K562 (cell line): Measurements from ENCODE around the gene RNASET2. TPM values are rescaled to one million over a fixed set of nuclear protein-coding genes. Genes with fewer than 3 reads are reported as not detected.

Experiments used
- ATAC-seq: fragments of 200-7000 bp; cut with Tn5 transposase; 3 replicates; pipeline ENCODE4 v1.9.1; 2020; ENCODE audit warnings: moderate library complexity
- BruUV-seq: library from RNA; stranded (reverse); fragments of 400-500 nt; replicated peaks from 2 replicates; lab custom pipeline; 2021; lab: Mats Ljungman, UMichigan
- CTCF ChIA-PET: fragments of 300-600 bp; formaldehyde crosslinking; extraction: SDS; loops from one replicate; lab custom pipeline; 2021; ENCODE audit warnings: low intra/inter-chr PET ratio; lab: Yijun Ruan, JAX
- POLR2A ChIA-PET: fragments of 300-600, 350-650 bp; sonication (Branson Sonifier 250); formaldehyde crosslinking; extraction: SDS; loops from one replicate; lab custom pipeline; 2021; ENCODE audit warnings: antibody characterized with exemption, inconsistent platforms; lab: Yijun Ruan, JAX
- DNase-seq, 4 experiments: peaks; one replicate each; pipeline versions ENCODE4 v3.0.0 to v3.0.0-alpha.2; 2011 to 2018; ENCODE audit warnings: low spot score in 3 of 4, mixed read lengths in 3 of 4; ENCODE audit errors: extremely low read depth in 1 of 4
- FAIRE-seq: peaks from 2 replicates; lab custom pipeline; 2011; peaks lifted over from hg19 to GRCh38; lab: Jason Lieb, UNC
- H2AFZ ChIP-seq: 2 replicates; pipeline ENCODE4 v1.6.0; 2011; ENCODE audit warnings: low read depth, low read length, control low read depth, inconsistent platforms
- H3K27ac ChIP-seq: fragments of 200-600 bp; 3 replicates; pipeline ENCODE4 v1.8.0; 2011; ENCODE audit warnings: low read depth, mild to moderate bottlenecking, control low read depth, inconsistent platforms, low read length, moderate library complexity, mixed read lengths; ENCODE audit errors: extremely low read depth
- H3K27me3 ChIP-seq, 2 experiments: fragments of 300-600 bp in 1 of 2; 2 replicates in 1 of 2; 3 replicates in 1 of 2; pipeline versions ENCODE4 v1.6.0 to v1.8.0; 2011; ENCODE audit warnings: inconsistent platforms in 2 of 2, low read length in 2 of 2, mild to moderate bottlenecking in 1 of 2, mixed read lengths in 1 of 2, moderate library complexity in 1 of 2; ENCODE audit not compliant: control insufficient read depth in 2 of 2, insufficient read depth in 2 of 2
- H3K36me3 ChIP-seq: fragments of 300-600 bp; 3 replicates; pipeline ENCODE4 v1.8.0; 2011; ENCODE audit warnings: mild to moderate bottlenecking, low read length, inconsistent platforms; ENCODE audit not compliant: control insufficient read depth, insufficient read depth
- H3K4me1 ChIP-seq, 2 experiments: fragments of 200-600 bp in 1 of 2; replicated peaks in 1 of 2; 2 replicates in 1 of 2; 3 replicates in 1 of 2; pipeline versions ENCODE4 v1.5.1 to v1.8.0; 2011; ENCODE audit warnings: inconsistent platforms in 2 of 2, low read length in 2 of 2, mild to moderate bottlenecking in 1 of 2, mixed read lengths in 1 of 2, moderate library complexity in 1 of 2; ENCODE audit not compliant: control insufficient read depth in 2 of 2, insufficient read depth in 2 of 2
- H3K4me2 ChIP-seq: 2 replicates; pipeline ENCODE4 v1.6.1; 2011; ENCODE audit warnings: low read length, control low read depth, inconsistent platforms, mixed read lengths; ENCODE audit not compliant: insufficient read depth
- H3K4me3 ChIP-seq: fragments of 200-600 bp; sonication (generic), shearing (Covaris generic); 2 replicates; pipeline ENCODE4 v1.5.1; 2016; ENCODE audit warnings: control low read depth, inconsistent platforms
- H3K79me2 ChIP-seq: fragments of 200-600 bp; 3 replicates; pipeline ENCODE4 v1.8.0; 2011; ENCODE audit warnings: low read length, inconsistent platforms; ENCODE audit not compliant: control insufficient read depth, insufficient read depth
- H3K9ac ChIP-seq, 2 experiments: 2 replicates each; pipeline versions ENCODE4 v1.6.0 to v1.6.1; 2011; ENCODE audit warnings: low read depth in 2 of 2, low read length in 2 of 2, control low read depth in 1 of 2, inconsistent platforms in 1 of 2, mild to moderate bottlenecking in 1 of 2, mixed read lengths in 1 of 2; ENCODE audit not compliant: insufficient read depth in 1 of 2
- H3K9me1 ChIP-seq: one replicate; pipeline ENCODE4 v1.6.0; 2011; ENCODE audit warnings: inconsistent platforms, mild to moderate bottlenecking, low read length, moderate library complexity; ENCODE audit not compliant: control insufficient read depth, insufficient read depth
- H3K9me3 ChIP-seq: replicated peaks from 2 replicates; pipeline ENCODE4 v1.5.1; 2011; ENCODE audit warnings: low read depth, low read length, inconsistent platforms; ENCODE audit not compliant: control insufficient read depth, insufficient read depth
- H4K20me1 ChIP-seq: replicated peaks from 2 replicates; pipeline ENCODE4 v1.6.1; 2011; ENCODE audit warnings: low read length, inconsistent platforms, mixed read lengths; ENCODE audit not compliant: control insufficient read depth, insufficient read depth
- NR1H2 ChIP-seq: sonication (generic); formaldehyde crosslinking; IDR thresholded peaks from 2 replicates; pipeline ENCODE4 v1.4.0; 2020; ENCODE audit warnings: mild to moderate bottlenecking, missing genetic modification reagents
- NR2C1 ChIP-seq, 2 experiments: fragments of 450-650 bp; IDR thresholded peaks; 2 replicates each; pipeline ENCODE4 v1.6.1; 2017; ENCODE audit warnings: mild to moderate bottlenecking in 2 of 2, antibody characterized with exemption in 1 of 2, inconsistent platforms in 1 of 2, missing compliant biosample characterization in 1 of 2, missing genetic modification characterization in 1 of 2
- PPARD ChIP-seq: fragments of 250-450 bp; sonication (Bioruptor Pico); IDR thresholded peaks from 2 replicates; pipeline ENCODE4 v1.8.0; 2022; ENCODE audit warnings: inconsistent platforms, mild to moderate bottlenecking, moderate library complexity
- SMARCA4 ChIP-seq: fragments of 450-650 bp; IDR thresholded peaks from 2 replicates; pipeline ENCODE4 v1.6.1; 2016
- WGBS: fragments of 100-300 bp; shearing (Covaris generic); methylation state at CpG from one replicate; pipeline ENCODE4 v1.1.6; 2016; ENCODE audit warnings: low coverage, mixed read lengths; ENCODE audit not compliant: insufficient coverage; ENCODE audit errors: missing lambda C conversion rate; 5-methylcytosine and 5-hydroxymethylcytosine counted together
- in situ Hi-C: fragments of 300-500 bp; cut with MboI; formaldehyde crosslinking; loops from 4 replicates; pipeline ENCODE4 v1.15.0; 2018; ENCODE audit warnings: inconsistent platforms, mixed read lengths
- intact Hi-C: fragments of 100-400 bp; cut with micrococcal nuclease; formaldehyde crosslinking; loops from 2 replicates; pipeline ENCODE4 v1.14.2; 2022
- polyA plus RNA-seq, 8 experiments: library from polyadenylated mRNA; depleted of rRNA in 4 of 8; stranded (reverse) in 5 of 8; unstranded in 3 of 8; fragments of >200 nt; fragmentation: Nextera tagmentation in 2 of 8; fragmentation: Illumina TruSeq in 1 of 8; extraction: Ambion mirVana in 2 of 8; extraction: Trizol in 1 of 8; gene quantifications; 2 replicates each; pipeline versions ENCODE4 v1.2.1 to v1.2.3, GENCODE V29; 2011 to 2014; ENCODE audit warnings: inconsistent platforms in 1 of 8, missing spikeins in 1 of 8
- total RNA-seq, 7 experiments: library from RNA; depleted of rRNA in 6 of 7; stranded (reverse); fragments of >200 nt in 6 of 7; fragmentation: Illumina TruSeq in 2 of 7; extraction: Trizol in 2 of 7; gene quantifications; 2 replicates each; pipeline versions ENCODE4 v1.2.1 to v1.2.3, GENCODE V29; 2011 to 2021; ENCODE audit warnings: low replicate concordance in 1 of 7
- TF ChIP-seq, protein P1 (sequence below): fragments of 250-450 bp; sonication (Bioruptor Pico); IDR thresholded peaks from 2 replicates; pipeline ENCODE4 v1.9.0; 2021; ENCODE audit warnings: mild to moderate bottlenecking, inconsistent platforms
- TF ChIP-seq, protein P2 (sequence below), 2 experiments: fragments of 450-650 bp in 1 of 2; sonication (generic) in 1 of 2; formaldehyde crosslinking in 1 of 2; IDR thresholded peaks; 2 replicates each; pipeline versions ENCODE4 v1.7.1 to v1.9.0; 2016 to 2022; ENCODE audit warnings: inconsistent platforms in 1 of 2, mild to moderate bottlenecking in 1 of 2, missing genetic modification reagents in 1 of 2
- TF ChIP-seq, protein P3 (sequence below): sonication (generic); formaldehyde crosslinking; IDR thresholded peaks from 2 replicates; pipeline ENCODE4 v1.4.0; 2020; ENCODE audit warnings: mild to moderate bottlenecking, missing genetic modification reagents

RNASET2 gene
- total and polyA plus RNA-seq, 9 of the 15 experiments (the other 6 are each of a cell fraction or from before 2014, with no cell fraction given), result 7.4 to 141 (median 91.3) TPM

DNA sequence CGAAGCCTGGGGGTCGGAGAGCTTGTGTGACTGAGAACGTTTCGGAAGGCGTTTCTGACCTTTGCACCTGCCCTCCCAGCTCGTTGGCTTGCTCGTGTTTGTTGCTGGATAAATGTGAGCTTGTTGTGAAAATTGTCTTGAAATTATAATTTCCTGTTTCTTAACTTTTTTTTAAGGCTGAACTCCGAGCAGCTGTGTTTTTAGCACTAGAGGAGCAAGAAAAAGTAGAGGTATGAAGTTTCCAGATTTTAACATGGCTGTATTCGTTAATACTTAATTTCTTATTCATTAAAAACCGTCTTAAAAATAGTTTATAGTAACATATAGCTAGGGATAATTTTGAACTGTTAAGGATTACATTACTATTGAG, 43.5 kb upstream of the RNASET2 start:
- in situ Hi-C loops (no loop called here), intact Hi-C loops (loop anchor here (2.0 to 5.0 kb wide), 3 partner anchors 42 to 142 kb away; partner anchors contain the start of gene RNASET2)
- Histone ChIP-seq H3K27ac (peak overlapping the region; percentile 87), H2AFZ (peak overlapping the region; percentile 96), H3K4me3 (peak overlapping the region; percentile 95), H3K4me1 (peaks cover 20 to 30% of the 10 kb centered on the region in 2 experiments; a peak in 4 of 5 replicates), H3K9ac (peak overlapping the region; percentile 76 to 98), H3K4me2 (peak overlapping the region; percentile 84), H3K27me3 (no peaks in the 10 kb centered on the region), H4K20me1 (peaks cover 6% of the 10 kb centered on the region), H3K36me3 (peaks cover 68% of the 10 kb centered on the region), H3K79me2 (peaks cover 94% of the 10 kb centered on the region), H3K9me1 (no peaks in the 10 kb centered on the region), H3K9me3 (no peaks in the 10 kb centered on the region)
- no TSS peak for BruUV-seq
- WGBS, result 0% methylated on average over 10 of the region's 10 CpGs
- no peak for FAIRE-seq
- DNase-seq, result no peak
- ChIA-PET POLR2A (interaction anchor here (0.9 to 2.5 kb wide), 5 partner anchors 12 to 45 kb away, joined by 3 to 8 read pairs (median 3); partner anchors contain the start of gene RNASET2), CTCF (no interaction called here)
- no peak for ATAC-seq
- TF ChIP-seq, protein P1, sequence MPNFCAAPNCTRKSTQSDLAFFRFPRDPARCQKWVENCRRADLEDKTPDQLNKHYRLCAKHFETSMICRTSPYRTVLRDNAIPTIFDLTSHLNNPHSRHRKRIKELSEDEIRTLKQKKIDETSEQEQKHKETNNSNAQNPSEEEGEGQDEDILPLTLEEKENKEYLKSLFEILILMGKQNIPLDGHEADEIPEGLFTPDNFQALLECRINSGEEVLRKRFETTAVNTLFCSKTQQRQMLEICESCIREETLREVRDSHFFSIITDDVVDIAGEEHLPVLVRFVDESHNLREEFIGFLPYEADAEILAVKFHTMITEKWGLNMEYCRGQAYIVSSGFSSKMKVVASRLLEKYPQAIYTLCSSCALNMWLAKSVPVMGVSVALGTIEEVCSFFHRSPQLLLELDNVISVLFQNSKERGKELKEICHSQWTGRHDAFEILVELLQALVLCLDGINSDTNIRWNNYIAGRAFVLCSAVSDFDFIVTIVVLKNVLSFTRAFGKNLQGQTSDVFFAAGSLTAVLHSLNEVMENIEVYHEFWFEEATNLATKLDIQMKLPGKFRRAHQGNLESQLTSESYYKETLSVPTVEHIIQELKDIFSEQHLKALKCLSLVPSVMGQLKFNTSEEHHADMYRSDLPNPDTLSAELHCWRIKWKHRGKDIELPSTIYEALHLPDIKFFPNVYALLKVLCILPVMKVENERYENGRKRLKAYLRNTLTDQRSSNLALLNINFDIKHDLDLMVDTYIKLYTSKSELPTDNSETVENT (CRISPR knock-in tag), result no peak
- TF ChIP-seq NR1H2 (CRISPR knock-in tag), result 0 out of 2 replicates have a peak, but pooled peaks have one; percentile 33
- TF ChIP-seq, protein P2, sequence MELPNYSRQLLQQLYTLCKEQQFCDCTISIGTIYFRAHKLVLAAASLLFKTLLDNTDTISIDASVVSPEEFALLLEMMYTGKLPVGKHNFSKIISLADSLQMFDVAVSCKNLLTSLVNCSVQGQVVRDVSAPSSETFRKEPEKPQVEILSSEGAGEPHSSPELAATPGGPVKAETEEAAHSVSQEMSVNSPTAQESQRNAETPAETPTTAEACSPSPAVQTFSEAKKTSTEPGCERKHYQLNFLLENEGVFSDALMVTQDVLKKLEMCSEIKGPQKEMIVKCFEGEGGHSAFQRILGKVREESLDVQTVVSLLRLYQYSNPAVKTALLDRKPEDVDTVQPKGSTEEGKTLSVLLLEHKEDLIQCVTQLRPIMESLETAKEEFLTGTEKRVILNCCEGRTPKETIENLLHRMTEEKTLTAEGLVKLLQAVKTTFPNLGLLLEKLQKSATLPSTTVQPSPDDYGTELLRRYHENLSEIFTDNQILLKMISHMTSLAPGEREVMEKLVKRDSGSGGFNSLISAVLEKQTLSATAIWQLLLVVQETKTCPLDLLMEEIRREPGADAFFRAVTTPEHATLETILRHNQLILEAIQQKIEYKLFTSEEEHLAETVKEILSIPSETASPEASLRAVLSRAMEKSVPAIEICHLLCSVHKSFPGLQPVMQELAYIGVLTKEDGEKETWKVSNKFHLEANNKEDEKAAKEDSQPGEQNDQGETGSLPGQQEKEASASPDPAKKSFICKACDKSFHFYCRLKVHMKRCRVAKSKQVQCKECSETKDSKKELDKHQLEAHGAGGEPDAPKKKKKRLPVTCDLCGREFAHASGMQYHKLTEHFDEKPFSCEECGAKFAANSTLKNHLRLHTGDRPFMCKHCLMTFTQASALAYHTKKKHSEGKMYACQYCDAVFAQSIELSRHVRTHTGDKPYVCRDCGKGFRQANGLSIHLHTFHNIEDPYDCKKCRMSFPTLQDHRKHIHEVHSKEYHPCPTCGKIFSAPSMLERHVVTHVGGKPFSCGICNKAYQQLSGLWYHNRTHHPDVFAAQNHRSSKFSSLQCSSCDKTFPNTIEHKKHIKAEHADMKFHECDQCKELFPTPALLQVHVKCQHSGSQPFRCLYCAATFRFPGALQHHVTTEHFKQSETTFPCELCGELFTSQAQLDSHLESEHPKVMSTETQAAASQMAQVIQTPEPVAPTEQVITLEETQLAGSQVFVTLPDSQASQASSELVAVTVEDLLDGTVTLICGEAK (IDR thresholded peaks at IDR 0.05), result peak; percentile 40; the same call in 1 of the 2 replicates
- TF ChIP-seq, protein P2 (CRISPR knock-in tag; IDR thresholded peaks at IDR 0.05), result no peak
- TF ChIP-seq NR2C1 (IDR thresholded peaks at IDR 0.05), result peak; percentile 58
- TF ChIP-seq NR2C1 (tag; IDR thresholded peaks at IDR 0.05), result peak; percentile 43; the same call in 1 of the 2 replicates
- TF ChIP-seq PPARD (CRISPR knock-in tag), result no peak
- TF ChIP-seq, protein P3, sequence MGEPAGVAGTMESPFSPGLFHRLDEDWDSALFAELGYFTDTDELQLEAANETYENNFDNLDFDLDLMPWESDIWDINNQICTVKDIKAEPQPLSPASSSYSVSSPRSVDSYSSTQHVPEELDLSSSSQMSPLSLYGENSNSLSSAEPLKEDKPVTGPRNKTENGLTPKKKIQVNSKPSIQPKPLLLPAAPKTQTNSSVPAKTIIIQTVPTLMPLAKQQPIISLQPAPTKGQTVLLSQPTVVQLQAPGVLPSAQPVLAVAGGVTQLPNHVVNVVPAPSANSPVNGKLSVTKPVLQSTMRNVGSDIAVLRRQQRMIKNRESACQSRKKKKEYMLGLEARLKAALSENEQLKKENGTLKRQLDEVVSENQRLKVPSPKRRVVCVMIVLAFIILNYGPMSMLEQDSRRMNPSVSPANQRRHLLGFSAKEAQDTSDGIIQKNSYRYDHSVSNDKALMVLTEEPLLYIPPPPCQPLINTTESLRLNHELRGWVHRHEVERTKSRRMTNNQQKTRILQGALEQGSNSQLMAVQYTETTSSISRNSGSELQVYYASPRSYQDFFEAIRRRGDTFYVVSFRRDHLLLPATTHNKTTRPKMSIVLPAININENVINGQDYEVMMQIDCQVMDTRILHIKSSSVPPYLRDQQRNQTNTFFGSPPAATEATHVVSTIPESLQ (CRISPR knock-in tag), result peak; percentile 6; the same call in 1 of the 2 replicates
- 0 out of 2 replicates have a peak, but pooled peaks have one; percentile 21 for TF ChIP-seq SMARCA4
